Muscle layer of colon (tissue), 2 donors: ENCODE data around the gene DR1.

Experiments
- H3K27ac ChIP-seq: one replicate; pipeline ENCODE4 v1.7.0; 2013; ENCODE audit warnings: low read depth, mild to moderate bottlenecking, low read length, moderate library complexity
- H3K27me3 ChIP-seq, 2 donors: one replicate each; pipeline ENCODE4 v1.7.0; 2013; ENCODE audit warnings: low read length in 2 of 2, mild to moderate bottlenecking in 2 of 2; ENCODE audit not compliant: insufficient read depth in 2 of 2, control insufficient read depth in 1 of 2
- H3K36me3 ChIP-seq: one replicate; pipeline ENCODE4 v1.7.0; 2013; ENCODE audit warnings: mild to moderate bottlenecking, low read length; ENCODE audit not compliant: insufficient read depth
- H3K4me1 ChIP-seq: one replicate; pipeline ENCODE4 v1.7.0; 2013; ENCODE audit warnings: mild to moderate bottlenecking, low read length; ENCODE audit not compliant: insufficient read depth
- H3K4me3 ChIP-seq, 2 donors: one replicate each; pipeline ENCODE4 v1.7.0; 2013; ENCODE audit warnings: low read length in 2 of 2, low read depth in 1 of 2, mild to moderate bottlenecking in 1 of 2, moderate library complexity in 1 of 2
- H3K9ac ChIP-seq: one replicate; pipeline ENCODE4 v1.7.0; 2013; ENCODE audit warnings: low read length
- H3K9me3 ChIP-seq: one replicate; pipeline ENCODE4 v1.7.0; 2013; ENCODE audit warnings: mild to moderate bottlenecking, low read length
- donor health status: abdominal sarcoma.
- donor health status: Adenocarcinoma of cecum.

DR1 gene

GRCh38 chr1:93323185-93323820 is 22.4 kb upstream of the DR1 start:
- Histone ChIP-seq H3K4me1 (no peaks in the 10 kb centered on the region), H3K27ac (no peak overlapping the region), H3K4me3 (no peak overlapping the region), H3K36me3 (no peaks in the 10 kb centered on the region), H3K9ac (no peak overlapping the region), H3K27me3 (no peaks in the 10 kb centered on the region), H3K9me3 (no peaks in the 10 kb centered on the region)

GRCh38 chr1:93324486-93325464 is 20.9 kb upstream of the DR1 start:
- H3K4me3 ChIP-seq = no peak overlapping the region
- no peaks in the 10 kb centered on the region for H3K4me1 ChIP-seq
- no peaks in the 10 kb centered on the region for H3K9me3 ChIP-seq
- no peaks in the 10 kb centered on the region for H3K27me3 ChIP-seq
- no peak overlapping the region for H3K27ac ChIP-seq
- H3K9ac ChIP-seq = no peak overlapping the region
- no peaks in the 10 kb centered on the region for H3K36me3 ChIP-seq

GRCh38 chr1:93328809-93329760 is 16.6 kb upstream of the DR1 start:
- Histone ChIP-seq H3K9ac (no peak overlapping the region), H3K9me3 (no peaks in the 10 kb centered on the region), H3K4me3 (no peak overlapping the region), H3K27me3 (no peaks in the 10 kb centered on the region), H3K27ac (no peak overlapping the region), H3K36me3 (no peaks in the 10 kb centered on the region), H3K4me1 (no peaks in the 10 kb centered on the region)

DNA sequence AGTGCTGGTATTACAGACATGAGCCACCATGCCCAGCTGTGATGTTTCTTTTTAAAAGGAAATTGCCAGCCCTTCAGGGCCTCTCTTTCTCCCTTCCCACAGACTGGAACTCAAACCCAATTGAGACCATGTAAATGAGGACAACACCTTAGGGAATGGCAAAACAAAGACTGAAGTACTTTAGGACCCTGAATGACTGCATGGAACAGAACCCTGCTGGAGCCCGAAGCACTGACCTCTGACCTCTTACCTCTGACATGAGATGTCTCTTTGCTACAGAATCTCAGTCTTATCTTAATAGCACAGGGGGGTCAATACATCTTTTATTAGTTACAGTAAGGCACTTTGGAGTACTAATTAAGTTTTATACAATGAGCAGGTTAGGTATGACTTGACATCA is 15.5 kb upstream of the DR1 start:
- H3K27ac ChIP-seq = no peak overlapping the region
- H3K36me3 ChIP-seq = no peaks in the 10 kb centered on the region
- no peaks in the 10 kb centered on the region for H3K27me3 ChIP-seq
- H3K9ac ChIP-seq = no peak overlapping the region
- H3K4me3 ChIP-seq = no peak overlapping the region
- H3K9me3 ChIP-seq = no peaks in the 10 kb centered on the region
- no peaks in the 10 kb centered on the region for H3K4me1 ChIP-seq

DNA sequence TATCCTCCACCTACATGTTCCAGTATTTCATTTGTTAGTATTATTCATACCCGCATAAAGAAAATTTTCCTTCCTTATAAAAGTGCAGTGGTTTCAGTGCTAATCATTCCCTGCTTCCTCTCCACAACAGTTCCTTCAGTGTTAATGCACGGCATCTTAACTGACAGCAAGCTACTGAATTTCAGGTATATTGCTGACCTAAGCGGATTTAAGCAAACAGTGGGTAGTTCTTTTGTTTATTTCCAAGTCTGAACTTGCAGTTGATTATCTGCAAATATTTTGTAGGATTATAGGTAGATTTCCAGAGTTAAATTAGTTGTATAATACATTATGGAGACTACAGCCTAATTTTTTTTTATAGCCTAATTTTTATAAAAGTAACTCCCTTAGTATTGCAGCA is 15.1 kb upstream of the DR1 start:
- H3K4me3 ChIP-seq = no peak overlapping the region
- H3K36me3 ChIP-seq = no peaks in the 10 kb centered on the region
- H3K27ac ChIP-seq = no peak overlapping the region
- H3K9ac ChIP-seq = no peak overlapping the region
- H3K9me3 ChIP-seq = no peaks in the 10 kb centered on the region
- no peaks in the 10 kb centered on the region for H3K4me1 ChIP-seq
- no peaks in the 10 kb centered on the region for H3K27me3 ChIP-seq

GRCh38 chr1:93331412-93331811 is 14.3 kb upstream of the DR1 start:
- H3K36me3 ChIP-seq = no peaks in the 10 kb centered on the region

GRCh38 chr1:93332368-93332767 is 13.3 kb upstream of the DR1 start:
- Histone ChIP-seq H3K27me3 (no peaks in the 10 kb centered on the region), H3K9ac (no peak overlapping the region), H3K9me3 (no peaks in the 10 kb centered on the region), H3K4me1 (no peaks in the 10 kb centered on the region), H3K36me3 (no peaks in the 10 kb centered on the region), H3K27ac (no peak overlapping the region), H3K4me3 (no peak overlapping the region)

More at GRCh38 chr1:93331412-93331811, 14.3 kb upstream of the DR1 start:
- Histone ChIP-seq H3K27me3 (no peaks in the 10 kb centered on the region), H3K9me3 (no peaks in the 10 kb centered on the region), H3K27ac (no peak overlapping the region), H3K9ac (no peak overlapping the region), H3K4me1 (no peaks in the 10 kb centered on the region), H3K4me3 (no peak overlapping the region)

DNA sequence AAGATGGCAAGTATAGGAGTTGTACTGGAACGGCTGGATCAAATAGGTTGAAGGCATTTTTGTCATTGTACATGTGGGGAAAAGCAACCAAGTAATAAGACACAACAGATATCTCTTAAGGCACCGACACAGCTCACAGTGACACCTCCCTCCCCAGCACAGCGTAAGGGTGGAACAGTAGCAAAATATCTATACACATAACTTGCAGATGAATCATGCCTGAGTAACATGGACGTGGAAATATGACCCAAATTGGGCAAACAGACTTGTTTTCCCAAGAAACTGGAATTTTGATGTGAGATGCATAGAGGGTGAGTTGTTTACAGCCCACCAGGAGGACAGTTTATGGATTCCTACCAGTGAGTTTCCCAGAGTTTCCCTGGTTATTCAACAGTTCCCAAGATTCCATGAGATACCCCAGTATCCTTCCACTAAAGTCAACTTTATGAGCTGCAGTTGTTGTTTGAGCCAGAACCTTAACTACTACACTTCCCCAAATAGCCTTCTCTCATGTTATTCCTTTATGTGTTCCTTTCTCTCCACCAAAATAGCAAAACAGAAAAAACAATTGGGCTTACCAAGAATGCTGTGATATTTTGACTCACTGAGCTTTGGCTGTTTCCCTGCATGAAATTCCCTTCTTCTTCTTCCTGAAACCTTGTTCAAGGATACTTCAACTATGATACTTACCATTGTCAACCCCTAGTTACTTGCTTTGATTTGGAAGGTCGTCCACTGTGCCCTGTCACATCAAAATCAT is 7.1 kb upstream of the DR1 start:
- Histone ChIP-seq H3K27me3 (no peaks in the 10 kb centered on the region), H3K36me3 (peaks cover 9% of the 10 kb centered on the region), H3K27ac (no peak overlapping the region), H3K9ac (no peak overlapping the region), H3K4me1 (peaks cover 23% of the 10 kb centered on the region), H3K4me3 (no peak overlapping the region), H3K9me3 (no peaks in the 10 kb centered on the region)

DNA sequence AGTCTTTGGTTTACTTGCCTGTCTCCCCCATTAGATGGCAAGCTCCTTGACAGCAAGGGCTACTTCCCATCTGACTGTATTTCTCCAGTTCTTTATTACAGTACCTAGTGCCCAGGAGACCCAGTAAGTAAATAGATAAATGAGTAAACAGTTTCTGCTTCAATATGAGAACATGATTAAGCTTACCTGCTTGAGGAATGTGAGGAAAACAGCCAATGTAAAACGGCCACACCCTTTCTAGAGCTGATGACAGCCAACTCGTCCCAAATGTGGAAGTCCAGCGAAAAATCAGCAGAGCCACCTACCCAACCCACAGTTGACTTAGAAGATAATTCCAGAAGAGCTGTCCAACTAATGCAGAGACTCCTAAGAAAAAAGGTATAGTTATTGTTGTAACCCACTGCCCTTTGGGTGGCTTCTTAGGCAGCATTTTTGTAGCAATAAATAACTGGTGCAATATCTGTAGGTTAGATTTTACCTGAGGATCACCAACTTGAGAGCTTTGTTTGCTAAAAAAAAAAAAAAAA is 6.5 kb upstream of the DR1 start:
- Histone ChIP-seq H3K36me3 (peaks cover 9% of the 10 kb centered on the region), H3K27me3 (no peaks in the 10 kb centered on the region), H3K4me1 (peaks cover 30% of the 10 kb centered on the region), H3K9ac (no peak overlapping the region), H3K4me3 (no peak overlapping the region), H3K9me3 (no peaks in the 10 kb centered on the region), H3K27ac (no peak overlapping the region)

DNA sequence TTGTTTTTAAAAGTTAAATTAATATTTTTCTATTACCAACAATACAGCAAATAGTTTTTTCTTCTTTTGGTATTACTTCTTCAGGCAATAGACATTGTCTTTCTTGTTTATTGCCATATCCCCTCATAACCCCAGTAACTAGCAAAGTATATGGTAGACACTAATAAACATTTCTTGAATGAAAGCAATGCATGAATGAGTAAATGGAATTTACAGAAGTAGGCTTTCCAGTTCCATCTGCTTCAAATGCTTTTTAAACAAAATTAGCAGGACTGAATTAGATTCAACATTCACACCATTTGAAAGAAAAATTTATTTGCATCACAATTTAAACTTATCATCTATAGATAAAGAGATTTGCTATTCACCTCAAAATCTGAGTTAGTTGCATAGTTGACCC is 5.6 kb upstream of the DR1 start:
- peaks cover 9% of the 10 kb centered on the region for H3K36me3 ChIP-seq
- H3K4me3 ChIP-seq = no peak overlapping the region

More for the DNA sequence above, 5.6 kb upstream of the DR1 start:
- H3K4me1 ChIP-seq = peaks cover 32% of the 10 kb centered on the region
- H3K27me3 ChIP-seq = no peaks in the 10 kb centered on the region
- no peak overlapping the region for H3K9ac ChIP-seq
- no peaks in the 10 kb centered on the region for H3K9me3 ChIP-seq
- H3K27ac ChIP-seq = no peak overlapping the region
